ENCODE results near the gene UBE2U. TPM values are rescaled to one million over a fixed set of nuclear protein-coding genes. Genes with fewer than 3 reads are reported as not detected.

The UBE2U gene
- total and polyA plus RNA-seq, 12 donors: not detected

DNA sequence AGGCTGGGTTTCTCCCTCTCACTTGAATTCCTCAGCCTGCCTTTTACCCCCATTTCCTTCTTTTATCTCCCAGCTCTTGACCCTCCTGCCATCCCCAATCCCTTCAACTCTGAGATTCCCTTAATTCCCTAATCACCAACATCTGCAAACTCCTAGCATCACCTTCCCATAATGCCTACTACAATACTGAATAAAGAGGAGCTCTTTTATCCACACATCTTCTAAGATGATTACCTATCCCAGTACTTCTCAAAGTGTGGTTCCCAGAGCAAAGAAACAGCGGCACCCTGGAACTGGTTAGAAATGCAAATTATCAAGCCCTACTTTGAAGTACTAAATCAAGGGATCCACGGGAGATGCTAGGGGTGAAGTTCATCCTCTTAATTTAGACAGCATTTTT, 21.2 kb upstream of the UBE2U start:
- H3K36me3 ChIP-seq (replicated peaks in 1 of 2): no peaks in the 10 kb centered on the region
- WGBS, 4 donors: 83 to 94% (median 89%) methylated on average over 2 of the region's 2 CpGs
- no peak for TF ChIP-seq POLR2A (IDR thresholded peaks at IDR 0.05)
- TF ChIP-seq, protein P1, sequence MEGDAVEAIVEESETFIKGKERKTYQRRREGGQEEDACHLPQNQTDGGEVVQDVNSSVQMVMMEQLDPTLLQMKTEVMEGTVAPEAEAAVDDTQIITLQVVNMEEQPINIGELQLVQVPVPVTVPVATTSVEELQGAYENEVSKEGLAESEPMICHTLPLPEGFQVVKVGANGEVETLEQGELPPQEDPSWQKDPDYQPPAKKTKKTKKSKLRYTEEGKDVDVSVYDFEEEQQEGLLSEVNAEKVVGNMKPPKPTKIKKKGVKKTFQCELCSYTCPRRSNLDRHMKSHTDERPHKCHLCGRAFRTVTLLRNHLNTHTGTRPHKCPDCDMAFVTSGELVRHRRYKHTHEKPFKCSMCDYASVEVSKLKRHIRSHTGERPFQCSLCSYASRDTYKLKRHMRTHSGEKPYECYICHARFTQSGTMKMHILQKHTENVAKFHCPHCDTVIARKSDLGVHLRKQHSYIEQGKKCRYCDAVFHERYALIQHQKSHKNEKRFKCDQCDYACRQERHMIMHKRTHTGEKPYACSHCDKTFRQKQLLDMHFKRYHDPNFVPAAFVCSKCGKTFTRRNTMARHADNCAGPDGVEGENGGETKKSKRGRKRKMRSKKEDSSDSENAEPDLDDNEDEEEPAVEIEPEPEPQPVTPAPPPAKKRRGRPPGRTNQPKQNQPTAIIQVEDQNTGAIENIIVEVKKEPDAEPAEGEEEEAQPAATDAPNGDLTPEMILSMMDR (IDR thresholded peaks at IDR 0.05): no peak
- peaks cover 0 to 2% of the 10 kb centered on the region in 2 donors for H3K4me1 ChIP-seq (replicated peaks in 1 of 2)
- no peaks in the 10 kb centered on the region for H3K27me3 ChIP-seq
- intact Hi-C loops (cut with DNase I): no loop called here
- H3K9me3 ChIP-seq (replicated peaks in 1 of 3): no peaks in the 10 kb centered on the region
- H3K27ac ChIP-seq: no peak overlapping the region
- no peak overlapping the region for H3K4me3 ChIP-seq
- no peak for DNase-seq

DNA sequence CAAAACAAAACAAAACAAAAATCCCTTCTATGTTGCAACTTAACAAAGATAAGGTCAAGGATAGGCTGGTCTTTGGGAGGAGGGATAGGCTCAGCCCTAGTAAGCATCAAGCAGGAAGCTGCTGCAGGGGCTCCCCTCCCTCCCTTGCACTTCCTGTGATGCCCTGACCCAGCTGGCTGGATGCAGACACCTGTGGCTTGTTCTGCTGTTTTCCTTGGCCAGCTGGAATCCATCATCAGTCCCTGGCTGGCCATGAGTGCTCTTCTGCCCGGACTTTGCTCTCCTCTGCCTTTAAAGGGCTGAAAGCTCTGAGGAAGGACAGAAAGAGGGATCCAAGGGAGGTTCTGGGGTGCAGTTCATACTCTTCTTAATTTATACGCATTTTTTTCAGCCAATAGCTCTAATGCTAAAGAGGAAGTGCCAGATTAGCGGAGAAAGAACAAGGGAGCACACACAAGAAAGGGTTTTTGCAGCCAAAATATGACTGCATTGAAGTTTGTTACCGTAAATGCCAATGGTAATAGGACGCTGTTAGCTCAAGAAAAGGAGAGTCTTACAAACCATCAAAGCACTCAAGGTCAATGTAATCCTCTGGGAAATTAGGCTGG, 19.9 kb upstream of the UBE2U start:
- 68 to 78% (median 69%) methylated on average over 5 of the region's 5 CpGs for WGBS, 4 donors
- Histone ChIP-seq H3K4me1 (replicated peaks in 1 of 2) (peaks cover 0 to 2% of the 10 kb centered on the region in 2 donors), H3K36me3 (replicated peaks in 1 of 2) (no peaks in the 10 kb centered on the region), H3K27me3 (no peaks in the 10 kb centered on the region), H3K9me3 (replicated peaks in 1 of 3) (no peaks in the 10 kb centered on the region), H3K27ac (no peak overlapping the region), H3K4me3 (no peak overlapping the region)
- DNase-seq: no peak
- TF ChIP-seq, protein P1 (IDR thresholded peaks at IDR 0.05): no peak
- no peak for TF ChIP-seq POLR2A (IDR thresholded peaks at IDR 0.05)
- intact Hi-C loops (cut with DNase I): no loop called here

DNA sequence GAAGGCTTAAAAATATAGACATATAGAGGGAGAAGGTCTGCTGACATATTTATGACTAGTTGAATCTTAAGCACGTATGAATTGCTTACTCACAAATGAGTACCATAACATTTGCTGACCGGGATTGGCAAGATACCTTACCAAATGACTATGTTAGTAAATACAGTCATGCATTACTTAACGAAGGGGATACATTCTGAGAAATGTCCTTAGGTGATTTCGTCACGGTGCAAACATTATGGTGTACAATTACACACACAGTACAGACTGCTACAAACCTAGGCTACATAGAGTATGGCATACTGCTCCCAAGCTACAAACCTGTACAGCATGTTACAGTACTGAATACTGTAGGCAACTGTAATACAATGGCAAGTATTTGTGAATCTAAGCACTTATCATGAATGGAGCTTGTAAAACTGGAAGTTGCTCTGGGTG, 19.4 kb upstream of the UBE2U start:
- DNase-seq: no peak
- H3K4me1 ChIP-seq (replicated peaks in 1 of 2): peaks cover 0 to 2% of the 10 kb centered on the region in 2 donors
- H3K36me3 ChIP-seq (replicated peaks in 1 of 2): no peaks in the 10 kb centered on the region
- H3K27ac ChIP-seq: no peak overlapping the region
- H3K9me3 ChIP-seq (replicated peaks in 1 of 3): no peaks in the 10 kb centered on the region
- H3K27me3 ChIP-seq: no peaks in the 10 kb centered on the region
- H3K4me3 ChIP-seq: no peak overlapping the region
- WGBS, 4 donors: 77 to 87% (median 82%) methylated on average over 5 of the region's 5 CpGs
- TF ChIP-seq, protein P1 (IDR thresholded peaks at IDR 0.05): no peak
- TF ChIP-seq POLR2A (IDR thresholded peaks at IDR 0.05): no peak
- intact Hi-C loops (cut with DNase I): no loop called here

DNA sequence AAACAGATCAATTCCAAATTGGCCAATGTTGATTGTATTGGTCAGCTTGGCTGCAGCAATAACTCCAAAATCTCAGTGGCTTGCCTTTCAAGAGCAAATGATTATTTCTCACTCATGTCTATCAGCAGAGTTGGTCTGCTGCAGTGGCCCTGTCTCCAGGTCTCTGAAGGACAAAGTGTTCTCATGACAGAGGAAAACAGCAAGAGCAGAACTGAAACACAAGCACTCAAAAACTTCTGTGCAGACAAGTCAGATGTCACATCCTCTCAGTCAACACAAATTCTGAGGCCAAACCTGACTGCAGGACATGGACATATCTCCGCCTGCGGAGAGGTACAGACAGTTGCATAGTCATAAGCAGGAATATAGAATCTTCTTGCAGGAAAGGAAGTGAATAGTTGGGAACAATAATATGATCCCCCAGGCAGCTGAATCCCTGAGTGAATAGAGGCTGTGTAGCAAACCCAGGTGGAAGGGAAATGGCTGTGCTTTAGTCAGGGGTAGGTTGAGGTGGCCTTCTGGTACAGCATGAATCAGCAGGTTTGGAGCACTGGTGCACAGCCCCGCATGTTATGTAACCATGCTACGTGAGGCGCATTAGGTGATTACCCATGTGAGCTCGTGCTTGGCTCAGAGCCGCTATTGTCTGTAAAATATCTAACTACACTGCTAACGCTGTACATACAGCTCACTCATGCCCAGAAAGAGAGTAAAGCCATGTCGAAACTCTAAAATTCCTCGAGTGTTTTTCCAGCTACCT, 17.1 kb upstream of the UBE2U start:
- Histone ChIP-seq H3K27ac (no peak overlapping the region), H3K27me3 (no peaks in the 10 kb centered on the region), H3K9me3 (replicated peaks in 1 of 3) (no peaks in the 10 kb centered on the region), H3K36me3 (replicated peaks in 1 of 2) (no peaks in the 10 kb centered on the region), H3K4me3 (no peak overlapping the region), H3K4me1 (replicated peaks in 1 of 2) (peaks cover 0 to 2% of the 10 kb centered on the region in 2 donors)
- WGBS, 4 donors: 78 to 93% (median 90%) methylated on average over 5 to 10 of the region's 10 CpGs
- intact Hi-C loops (cut with DNase I): no loop called here
- TF ChIP-seq, protein P1 (IDR thresholded peaks at IDR 0.05): no peak
- TF ChIP-seq POLR2A (IDR thresholded peaks at IDR 0.05): no peak
- DNase-seq: no peak

All from adrenal gland (tissue), 12 donors.